Activated CD8-positive, alpha-beta memory T cell treated with anti-CD3 and anti-CD28 coated beads for 1 hour (primary cell): Measurements from ENCODE around the gene TBC1D21.

ENCODE experiments used
- DNase-seq, 2 donors: peaks; one replicate each; pipeline ENCODE4 v3.0.0-alpha.2; 2020; ENCODE audit warnings: low read depth in 1 of 2; ENCODE audit errors: extremely low read depth in 1 of 2

TBC1D21 gene, protein sequence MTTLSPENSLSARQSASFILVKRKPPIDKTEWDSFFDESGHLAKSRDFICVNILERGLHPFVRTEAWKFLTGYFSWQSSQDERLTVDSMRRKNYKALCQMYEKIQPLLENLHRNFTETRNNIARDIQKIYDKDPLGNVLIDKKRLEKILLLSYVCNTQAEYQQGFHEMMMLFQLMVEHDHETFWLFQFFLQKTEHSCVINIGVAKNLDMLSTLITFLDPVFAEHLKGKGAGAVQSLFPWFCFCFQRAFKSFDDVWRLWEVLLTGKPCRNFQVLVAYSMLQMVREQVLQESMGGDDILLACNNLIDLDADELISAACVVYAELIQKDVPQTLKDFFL

DNA sequence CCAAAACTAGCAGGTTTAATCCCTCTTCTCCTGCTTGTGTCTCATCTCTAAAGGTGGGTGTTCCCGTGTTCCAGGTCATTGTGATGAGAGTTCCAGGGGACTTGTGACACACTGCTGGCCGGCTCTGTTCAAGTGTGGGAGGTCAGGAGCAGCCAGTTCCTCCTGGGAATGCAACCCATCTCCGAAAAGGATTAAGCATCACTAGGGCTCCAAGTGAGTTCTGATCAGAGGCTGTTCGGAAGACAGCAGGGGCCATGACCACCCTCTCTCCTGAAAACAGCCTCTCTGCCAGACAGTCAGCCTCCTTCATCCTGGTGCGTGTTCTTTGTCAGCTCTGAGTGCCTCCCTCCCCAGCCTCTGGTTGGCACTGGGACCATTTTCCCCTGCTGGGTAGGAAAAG is at the start of gene TBC1D21:
Gene TBC1D21 (plus strand): TSS at position 109 of the 400 bp plus-strand sequence. CDS start 146 bp downstream, at position 255.
- no peak for DNase-seq

DNA sequence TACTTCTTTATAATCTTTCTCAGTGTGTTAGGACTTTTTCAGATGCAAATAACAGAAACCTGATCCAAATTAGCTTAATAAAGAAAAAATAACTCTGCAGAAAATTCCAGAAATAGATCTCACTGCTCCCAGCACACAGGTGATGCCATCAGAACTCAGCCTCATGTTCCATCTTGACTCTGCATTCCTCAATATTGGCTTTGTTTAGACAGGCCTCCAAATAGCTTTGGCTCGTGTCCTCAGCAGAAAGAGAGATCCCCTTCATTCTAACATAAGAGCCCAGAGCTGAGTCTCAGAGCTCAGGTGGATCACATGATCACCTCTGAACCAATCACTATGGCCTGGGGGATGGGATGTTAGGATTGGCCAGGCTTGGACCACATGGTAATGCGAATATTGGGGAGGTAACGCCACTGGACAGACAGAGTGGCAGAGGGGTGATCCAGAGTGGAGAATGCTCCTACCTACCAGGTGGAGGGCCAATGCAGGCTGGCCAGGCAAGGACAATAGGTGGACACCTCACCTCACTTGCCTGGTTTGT is 46.6 kb upstream of the TBC1D21 start:
- DNase-seq: no peak

DNA sequence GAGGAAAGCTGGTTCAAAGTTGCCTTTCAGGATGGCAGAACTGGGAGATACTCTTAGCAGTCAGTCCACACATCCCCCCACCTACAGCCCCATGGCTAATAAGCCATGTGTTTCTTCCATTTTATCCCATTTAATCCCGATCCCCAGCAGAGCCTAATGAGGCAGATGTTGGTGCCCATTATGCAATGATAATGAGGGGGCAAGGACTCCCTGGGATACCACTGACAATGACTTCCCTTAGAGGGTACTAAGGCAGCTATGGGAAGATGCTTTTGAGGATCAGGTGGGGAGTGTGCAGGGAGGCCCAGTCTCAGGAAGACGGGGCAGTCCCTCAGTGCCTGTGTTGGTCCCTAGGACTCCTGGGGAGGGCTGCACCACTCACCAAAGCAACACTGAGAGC is 43.8 kb upstream of the TBC1D21 start:
- no peak for DNase-seq

DNA sequence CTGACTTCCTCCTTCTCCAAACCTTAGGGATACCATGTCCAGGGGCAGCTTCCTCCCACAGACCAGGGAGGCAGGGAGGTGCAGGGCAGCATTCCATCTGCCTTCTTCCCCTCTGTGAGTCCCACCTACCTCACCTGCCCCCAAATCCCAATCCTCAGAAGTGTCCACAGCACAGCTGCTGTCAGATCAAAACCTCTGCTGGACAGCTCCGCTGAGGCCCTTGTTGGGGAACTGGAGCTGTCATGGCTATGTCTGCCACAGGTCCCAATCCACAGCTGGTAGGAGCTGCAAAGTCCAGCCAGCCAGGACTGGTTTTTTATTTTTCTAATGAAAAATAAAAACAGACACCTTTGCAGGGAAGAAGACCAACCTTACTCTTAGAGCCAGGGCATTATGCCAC is 40.7 kb upstream of the TBC1D21 start:
- no peak for DNase-seq

DNA sequence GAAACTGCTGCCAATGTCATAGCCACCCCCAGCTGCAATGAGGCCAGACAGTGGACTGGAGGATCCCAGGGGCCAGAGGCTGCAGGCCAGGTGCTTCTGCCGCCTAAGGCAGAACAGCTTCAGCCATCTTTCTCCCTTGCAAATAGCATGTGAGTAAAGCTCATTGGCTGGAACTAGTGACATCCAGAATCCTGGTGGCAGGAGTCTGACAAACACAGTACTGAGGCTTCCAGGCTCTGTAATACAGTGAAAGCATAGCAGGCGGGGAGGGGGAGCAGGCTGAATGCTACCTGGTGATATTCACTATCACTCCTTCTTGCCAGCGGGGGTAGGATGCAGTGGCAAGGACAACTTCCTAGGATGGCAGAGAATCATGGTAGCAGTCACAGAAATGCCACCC is 36.5 kb upstream of the TBC1D21 start:
- no peak for DNase-seq

DNA sequence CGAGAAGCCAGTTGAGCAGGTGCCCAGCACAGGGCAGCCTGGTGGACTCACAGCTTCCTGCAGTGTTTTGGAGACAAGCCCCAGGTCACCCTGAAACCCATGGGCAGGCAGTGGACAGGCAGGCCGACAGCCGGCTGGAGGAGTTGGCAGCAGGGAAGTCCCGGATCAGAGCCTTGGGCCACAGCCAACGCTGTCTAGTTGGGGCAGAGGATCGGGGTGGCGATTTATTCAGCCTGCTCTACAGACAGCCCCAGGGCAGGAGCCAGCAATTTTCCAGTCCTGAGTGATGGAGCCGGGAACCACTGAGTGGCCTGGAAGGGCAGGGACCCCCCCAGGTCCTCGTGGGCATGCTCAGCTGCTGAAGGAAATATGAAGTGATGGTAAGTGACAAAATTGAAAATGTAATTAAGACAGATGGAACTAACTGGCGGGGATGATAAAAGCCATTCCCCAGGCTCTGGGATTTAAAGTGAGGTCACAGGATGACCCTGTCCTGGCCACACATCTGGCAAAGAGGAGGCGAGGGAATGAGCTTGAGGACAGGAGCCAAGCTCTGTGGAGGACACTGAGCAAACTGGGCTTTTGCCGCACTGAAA is 34.4 kb upstream of the TBC1D21 start:
- no peak for DNase-seq

DNA sequence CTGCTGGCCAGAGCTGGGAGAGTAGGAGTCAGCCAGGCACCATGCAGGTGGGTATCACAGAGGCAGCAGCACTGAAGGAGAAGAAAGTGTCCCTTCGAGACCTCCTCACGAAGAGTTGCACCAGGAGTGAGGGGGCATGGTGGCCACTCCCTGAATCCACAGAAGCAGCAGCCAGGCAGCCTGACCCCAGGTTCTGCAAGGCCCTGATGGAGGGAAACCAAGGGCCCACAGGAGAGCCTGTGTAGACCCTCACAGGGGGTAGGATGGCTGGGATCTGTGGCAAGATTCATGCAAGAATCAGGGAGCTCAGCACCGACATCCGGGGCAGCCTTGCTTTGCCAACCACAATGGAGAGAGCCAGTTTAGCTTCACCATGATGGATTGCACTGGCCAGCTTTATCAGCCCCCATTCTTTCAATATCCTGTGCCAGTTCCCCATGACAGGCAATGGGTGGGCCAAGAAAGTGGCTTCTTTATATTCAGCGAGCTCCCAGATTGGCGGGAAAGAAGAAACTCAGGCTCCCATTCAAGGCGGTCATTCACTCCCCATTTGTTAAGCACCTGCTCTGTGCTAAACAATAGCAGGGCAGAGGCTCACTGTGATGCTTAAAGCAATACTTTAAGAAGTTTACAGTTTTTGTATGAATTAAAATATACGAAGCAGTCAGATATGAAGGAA is 33.5 kb upstream of the TBC1D21 start:
- DNase-seq: no peak

DNA sequence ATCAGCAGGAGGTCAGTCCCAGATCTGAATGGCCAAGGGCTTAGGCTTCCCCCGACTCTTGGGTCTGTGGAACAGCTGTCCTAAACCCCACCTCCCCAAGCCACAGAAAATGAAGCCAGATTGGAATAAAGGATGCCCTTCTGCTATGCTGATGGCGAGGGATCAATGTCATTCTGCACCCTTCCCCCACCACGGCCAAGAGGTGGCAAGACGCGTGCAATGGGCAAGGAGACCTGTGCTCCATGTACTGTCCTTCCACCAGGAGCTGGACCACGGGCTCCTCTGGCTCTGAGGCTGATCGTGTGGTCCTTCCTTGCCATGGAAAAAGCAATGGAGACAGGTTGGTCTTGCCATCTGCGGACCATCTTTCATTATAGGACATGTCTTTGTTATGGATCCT is 32.6 kb upstream of the TBC1D21 start:
- no peak for DNase-seq

DNA sequence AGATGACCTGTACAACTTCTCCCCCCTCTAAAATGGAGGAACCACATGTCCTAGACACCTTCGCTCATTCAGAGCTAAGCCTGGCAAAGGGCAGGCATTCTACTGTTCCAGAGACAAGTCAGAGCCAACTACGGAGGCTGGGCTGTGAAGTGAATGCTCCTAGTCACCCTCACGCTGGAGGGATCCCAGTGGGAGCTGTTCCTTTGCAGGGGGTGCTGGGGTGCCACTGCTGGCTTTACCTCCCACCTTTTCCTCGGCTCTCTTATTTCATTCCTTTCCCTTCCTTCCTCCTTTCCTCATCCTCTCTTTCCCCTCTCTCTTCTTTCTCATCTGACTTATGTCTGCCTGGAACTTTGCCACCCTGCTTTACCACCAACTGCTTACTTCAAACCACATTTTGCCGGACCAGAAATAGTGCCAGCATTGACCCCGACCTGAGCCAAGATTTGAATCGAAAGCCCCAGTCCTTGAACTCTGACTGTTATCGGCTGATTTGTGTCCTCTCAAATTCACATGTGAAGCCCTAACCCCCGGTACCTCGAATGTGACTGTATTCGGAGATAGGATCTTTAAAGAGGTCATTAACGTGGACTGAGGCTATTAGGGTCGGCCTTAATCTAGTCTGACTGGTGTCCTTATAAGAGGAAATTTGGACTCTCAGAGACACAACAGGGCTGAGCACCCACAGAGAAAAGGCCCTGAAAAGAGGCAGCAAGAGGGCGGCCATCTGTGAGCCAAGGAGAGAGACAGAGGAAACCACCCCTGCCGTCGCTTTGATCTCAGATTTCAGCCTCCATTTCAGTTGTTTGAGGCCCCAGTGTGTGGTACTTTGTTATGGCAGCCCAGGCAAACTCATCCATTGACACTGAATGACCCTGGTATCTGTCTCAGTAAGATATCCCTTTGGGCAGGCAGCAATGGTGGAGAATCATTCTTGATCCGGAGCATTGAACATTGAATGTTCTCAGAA is 31.3 kb upstream of the TBC1D21 start:
- DNase-seq: no peak

DNA sequence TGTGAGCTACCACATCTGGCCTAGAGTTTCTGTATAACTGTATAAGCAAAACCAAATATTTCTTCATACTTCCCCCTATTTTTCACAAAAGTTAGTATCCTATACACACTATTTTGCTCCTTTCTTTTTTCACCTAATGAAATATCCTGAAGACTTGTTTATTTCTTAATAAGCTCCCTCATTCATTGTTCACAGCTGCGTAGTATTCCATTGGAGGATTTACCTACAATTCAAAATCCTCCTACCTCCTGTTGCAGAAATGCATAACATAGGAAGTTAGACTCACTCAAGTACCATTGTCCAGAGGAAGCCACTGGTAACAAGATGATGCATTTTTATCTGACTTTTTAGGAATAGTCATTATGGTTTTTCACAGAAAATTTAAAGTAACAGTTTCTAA is 29.6 kb upstream of the TBC1D21 start:
- no peak for DNase-seq

DNA sequence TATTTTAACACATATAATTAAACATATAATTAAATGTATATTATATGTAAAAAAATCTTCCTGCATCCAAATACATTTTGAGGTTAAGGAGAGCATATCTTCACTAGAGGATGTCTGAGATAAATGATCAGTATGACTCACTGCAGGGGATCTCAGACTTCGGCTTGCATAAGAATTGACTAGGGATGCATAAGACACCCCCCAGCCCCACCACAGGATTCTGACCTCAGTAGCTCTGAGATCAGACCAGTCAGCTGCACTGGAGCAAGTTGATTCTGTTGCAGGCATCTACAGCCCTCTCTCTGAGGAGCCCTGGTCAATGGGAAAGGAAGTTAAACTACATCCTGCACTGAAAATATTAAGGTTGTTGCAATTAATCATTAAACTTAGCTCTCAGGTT is 29.0 kb upstream of the TBC1D21 start:
- no peak for DNase-seq

DNA sequence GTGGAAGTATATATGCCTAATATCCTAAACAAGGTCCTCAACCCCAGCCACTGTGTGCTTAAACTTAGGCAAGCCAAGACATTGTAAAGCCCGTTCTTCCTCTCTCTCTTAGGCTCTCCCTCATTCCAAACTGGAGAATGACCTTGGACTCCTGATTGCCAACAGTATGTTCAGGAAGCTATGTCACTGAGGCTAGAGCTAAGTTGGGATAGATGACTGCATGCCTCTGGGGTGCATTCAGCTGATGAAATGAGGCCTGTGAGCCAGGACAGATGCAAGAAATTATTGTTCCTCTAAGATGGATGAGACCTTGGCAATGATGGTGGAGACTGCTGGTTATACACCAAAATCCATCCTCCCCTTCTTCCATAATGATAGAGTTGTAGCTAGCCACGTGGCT is 27.9 kb upstream of the TBC1D21 start:
- no peak for DNase-seq

DNA sequence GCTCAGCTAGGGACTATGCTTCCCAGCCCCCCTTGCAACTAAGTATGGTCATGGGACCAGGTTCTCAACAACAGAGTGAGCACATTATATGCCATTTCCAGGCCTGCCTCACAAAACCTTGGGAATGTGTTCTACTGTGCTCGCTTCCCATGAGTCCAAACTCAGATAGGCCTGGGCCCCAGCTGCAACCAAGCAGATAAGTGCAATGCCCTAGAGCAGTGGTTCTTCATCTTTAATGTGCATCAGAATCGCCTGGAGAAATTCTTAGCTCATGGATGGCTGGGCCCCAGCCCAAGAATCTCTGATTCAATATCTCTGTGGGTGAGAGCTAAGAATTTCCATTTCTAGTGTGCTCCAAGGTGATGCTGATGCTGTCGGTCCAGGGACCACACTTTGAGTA is 27.5 kb upstream of the TBC1D21 start:
- DNase-seq: no peak

DNA sequence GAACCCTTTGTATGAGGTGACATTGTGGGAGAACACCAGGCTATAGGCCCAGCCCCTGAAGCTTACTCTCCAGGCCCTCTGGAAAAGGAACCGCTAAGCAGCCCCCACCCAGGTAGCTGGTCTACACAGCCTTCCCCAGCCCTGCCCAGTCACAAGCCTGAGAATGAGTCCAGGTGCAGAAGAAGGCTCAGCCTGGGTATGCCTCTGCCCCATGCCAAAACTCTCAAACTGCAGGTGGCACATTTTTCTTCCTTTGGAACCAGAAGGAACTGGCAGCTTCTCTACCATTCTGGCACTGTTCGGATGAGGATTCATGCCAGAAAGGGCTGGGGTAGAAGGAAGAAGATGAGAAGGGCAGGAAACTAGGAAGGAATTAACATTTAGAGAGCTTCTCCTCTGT is 23.7 kb upstream of the TBC1D21 start:
- no peak for DNase-seq

DNA sequence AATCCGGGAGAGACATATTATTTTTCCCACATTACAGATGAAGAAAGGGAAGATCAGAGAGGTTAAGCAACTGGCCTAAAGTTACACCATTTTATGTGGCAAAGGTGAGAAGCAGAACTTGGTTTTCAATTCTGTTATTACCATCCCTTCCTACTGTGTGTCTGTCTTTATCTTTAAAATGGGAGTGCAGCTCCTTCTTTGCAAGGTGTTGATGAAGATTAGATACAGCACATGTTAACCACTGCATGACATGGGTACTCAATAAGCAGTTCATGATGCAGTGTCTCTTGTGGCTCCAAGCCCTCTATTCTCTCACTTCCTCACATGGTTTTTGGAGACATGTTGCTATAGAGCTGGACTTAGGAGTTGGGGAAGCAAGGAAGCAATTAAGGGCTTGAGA is 23.1 kb upstream of the TBC1D21 start:
- no peak for DNase-seq

DNA sequence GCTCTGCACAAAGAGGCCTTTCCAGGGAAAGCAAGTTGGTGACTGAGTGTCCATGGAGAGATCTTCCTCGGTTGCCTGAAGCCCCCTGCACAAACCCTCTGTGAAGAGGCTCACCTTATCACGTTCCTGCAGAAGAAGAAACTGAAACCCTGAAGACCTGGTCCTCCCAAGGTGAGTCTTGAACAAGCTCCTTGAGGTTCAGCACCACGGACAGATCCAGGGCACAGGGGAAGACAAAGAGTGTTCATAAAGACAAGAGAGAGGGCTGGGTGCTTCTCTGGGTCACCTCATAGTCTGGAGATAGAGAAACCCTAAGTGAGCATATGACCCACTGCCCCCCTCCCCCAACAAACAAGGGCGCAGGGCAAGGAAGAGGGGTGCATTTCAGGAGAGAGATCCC is 21.7 kb upstream of the TBC1D21 start:
- DNase-seq: peak in 1 of 2 donors; percentile 8

DNA sequence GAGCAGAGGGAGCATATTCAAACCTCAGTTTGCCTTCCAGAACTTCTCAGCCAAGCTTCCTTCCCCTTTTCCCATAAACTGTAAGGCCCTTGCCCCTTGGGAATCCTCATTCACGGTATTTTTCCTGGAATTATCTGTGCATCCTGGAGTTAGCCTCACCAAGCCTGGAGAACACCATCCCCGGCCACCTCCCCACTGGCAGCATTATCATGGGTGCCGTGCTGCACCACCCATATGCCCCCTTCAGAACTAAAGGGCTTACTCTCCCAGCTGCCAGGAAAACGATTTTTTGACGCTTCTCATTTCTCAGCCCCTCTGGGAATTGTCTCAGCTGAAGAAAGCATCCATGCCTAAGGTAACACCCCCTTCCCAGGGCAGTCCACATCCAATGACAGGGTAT is 20.9 kb upstream of the TBC1D21 start:
- DNase-seq: no peak

DNA sequence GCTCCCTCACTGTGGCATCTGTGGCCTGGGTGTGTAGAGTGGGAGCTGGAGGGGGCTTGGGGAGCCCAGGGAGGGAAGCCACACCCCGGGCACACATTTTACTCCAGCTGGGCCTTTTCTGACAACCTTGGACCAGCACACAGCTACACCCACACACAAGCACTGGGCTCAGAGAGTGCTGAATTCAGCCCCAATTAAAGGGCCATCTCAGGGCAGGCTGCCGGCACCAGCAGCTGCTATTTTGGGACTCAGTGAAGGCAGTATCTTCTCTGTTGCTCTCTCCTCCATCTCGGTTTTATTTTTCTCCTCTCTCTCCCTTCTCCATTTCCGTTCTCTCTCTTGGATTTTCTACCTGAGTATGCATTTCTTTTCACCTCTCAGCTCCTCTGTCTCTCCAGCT is 19.1 kb upstream of the TBC1D21 start:
- no peak for DNase-seq

DNA sequence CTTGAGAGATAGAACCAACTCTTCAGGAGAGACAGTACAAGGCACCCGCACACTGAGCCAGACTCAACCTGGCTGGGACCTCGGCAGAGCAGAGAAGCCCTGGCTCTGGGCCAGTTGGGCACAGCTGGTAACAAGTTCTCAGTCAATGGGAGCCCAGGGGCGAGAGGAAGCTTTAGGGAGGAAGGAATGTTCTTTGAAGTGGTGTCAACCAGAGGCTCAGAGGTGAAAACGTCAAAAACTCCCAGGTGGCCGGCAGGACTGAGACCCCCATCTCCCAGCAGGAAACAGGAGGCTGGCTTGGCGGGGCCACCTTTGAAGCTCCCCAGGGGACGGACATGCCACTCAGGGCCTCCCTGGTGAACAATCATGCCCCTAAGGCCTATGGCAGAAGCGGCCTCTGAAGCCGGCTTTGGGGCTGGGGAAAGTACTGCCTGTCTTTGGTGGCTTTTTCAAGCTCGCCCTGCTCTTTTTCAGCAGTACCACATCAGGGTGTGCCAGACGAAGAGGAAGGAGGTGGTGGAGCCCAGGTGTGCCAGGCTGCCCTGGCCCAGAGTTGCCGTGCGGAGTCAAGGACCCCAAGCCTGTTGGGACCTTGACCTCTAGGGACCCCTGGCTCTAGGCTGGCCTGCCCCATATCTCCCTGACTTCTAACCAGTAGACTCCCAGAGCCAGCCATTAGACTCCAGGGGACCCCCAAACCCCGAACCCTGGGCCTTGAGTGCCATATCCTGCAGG is 16.7 kb upstream of the TBC1D21 start:
- DNase-seq: no peak
